Gastroesophageal sphincter (tissue), 3 donors: ENCODE measurements around the gene HAPSTR1.

Experiments
- CTCF ChIP-seq, 4 experiments: fragments of 200-600 bp in 2 of 4; fragments of 450-650 bp in 2 of 4; sonication (generic) in 1 of 4; IDR thresholded peaks; one replicate each; pipeline ENCODE4 v1.5.1; 2017 to 2019; ENCODE audit warnings: antibody characterized with exemption in 4 of 4, mild to moderate bottlenecking in 2 of 4, moderate library complexity in 2 of 4
- EP300 ChIP-seq: sonication (generic); formaldehyde crosslinking; IDR thresholded peaks from one replicate; pipeline ENCODE4 v1.6.1; 2017; ENCODE audit warnings: antibody characterized with exemption, mild to moderate bottlenecking
- POLR2A ChIP-seq, 2 donors: fragments of 450-650 bp; IDR thresholded peaks; one replicate each; pipeline ENCODE4 v1.6.1; 2017; ENCODE audit warnings: antibody characterized with exemption in 2 of 2, mild to moderate bottlenecking in 2 of 2, moderate library complexity in 1 of 2
- POLR2AphosphoS5 ChIP-seq: sonication (generic); formaldehyde crosslinking; IDR thresholded peaks from one replicate; pipeline ENCODE4 v1.6.1; 2017; ENCODE audit warnings: antibody characterized with exemption

DNA sequence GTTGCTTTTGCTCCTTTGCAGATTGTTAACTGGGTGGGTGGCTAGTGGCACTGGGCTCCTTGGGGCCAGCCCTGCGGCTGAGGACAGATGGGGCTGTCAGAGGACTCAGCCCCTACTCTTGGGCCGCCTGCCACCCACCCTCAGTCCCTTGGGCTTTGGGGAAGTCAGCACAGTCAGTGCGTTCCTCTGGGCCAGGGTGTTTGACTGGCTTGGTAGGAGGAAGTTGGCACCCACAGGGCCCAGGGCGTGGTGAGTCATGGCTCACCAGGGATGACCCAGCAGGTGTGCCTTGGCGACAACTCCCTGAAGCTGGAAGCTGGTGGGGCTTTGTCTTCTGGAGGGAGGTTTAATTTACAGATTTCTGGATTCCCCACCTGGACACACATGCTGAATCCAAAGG is 32.4 kb downstream of the HAPSTR1 start:
- TF ChIP-seq CTCF (IDR thresholded peaks at IDR 0.05) (no peak), POLR2A (IDR thresholded peaks at IDR 0.05) (no peak), POLR2AphosphoS5 (no peak), EP300 (no peak)
